Mesothelial cell of epicardium (in vitro differentiated cells): ENCODE measurements around the gene ADAM12. TPM values are rescaled to one million over a fixed set of nuclear protein-coding genes. Genes with fewer than 3 reads are reported as not detected.
"Not testable (repeated sequence)": the region's sequence is repeated elsewhere in the genome, so short reads cannot be mapped to it uniquely, and the experiment has no call there.

ENCODE experiments used
- DNase-seq, 2 experiments: peaks; one replicate each; pipeline ENCODE4 v3.0.0; 2021; ENCODE audit warnings: low spot score in 2 of 2; ENCODE audit not compliant: unreplicated experiment in 2 of 2
- H3K27ac Mint-ChIP-seq: 2 replicates; pipeline ENCODE4 v1.8.0; 2021; ENCODE audit warnings: mixed read lengths
- H3K27me3 Mint-ChIP-seq: 2 replicates; pipeline ENCODE4 v1.8.0; 2021; ENCODE audit warnings: low read depth, mixed read lengths
- H3K36me3 Mint-ChIP-seq: 2 replicates; pipeline ENCODE4 v1.8.0; 2021; ENCODE audit warnings: mixed read lengths
- H3K4me1 Mint-ChIP-seq: 2 replicates; pipeline ENCODE4 v1.8.0; 2021; ENCODE audit warnings: mixed read lengths
- H3K4me3 Mint-ChIP-seq: 2 replicates; pipeline ENCODE4 v1.8.0; 2021; ENCODE audit warnings: mild to moderate bottlenecking, moderate library complexity, mixed read lengths
- H3K9me3 Mint-ChIP-seq: 2 replicates; pipeline ENCODE4 v1.8.0; 2021; ENCODE audit warnings: mixed read lengths
- CTCF ChIP-seq: fragments of 200-600 bp; sonication (generic); IDR thresholded peaks from one replicate; pipeline ENCODE4 v1.5.0; 2021; ENCODE audit warnings: antibody characterized with exemption; ENCODE audit not compliant: unreplicated experiment
- total RNA-seq: library from RNA; stranded (reverse); gene quantifications from 3 replicates; pipeline ENCODE4 v1.2.1, GENCODE V29; 2021

Gene ADAM12
- total RNA-seq, 1 donor from 2014 or later: 13.3 TPM

GRCh38 chr10:126049759-126050700, 338.2 kb downstream of the ADAM12 start:
- no peaks in the 10 kb centered on the region for H3K9me3 Mint-ChIP-seq
- H3K27me3 Mint-ChIP-seq: peaks cover 31% of the 10 kb centered on the region
- no peak for DNase-seq
- no peak for TF ChIP-seq CTCF
- peaks cover 11% of the 10 kb centered on the region for H3K4me1 Mint-ChIP-seq
- H3K36me3 Mint-ChIP-seq: no peaks in the 10 kb centered on the region
- H3K27ac Mint-ChIP-seq: no peak overlapping the region
- H3K4me3 Mint-ChIP-seq: no peak overlapping the region

GRCh38 chr10:126047749-126048148, 340.5 kb downstream of the ADAM12 start:
- not testable (repeated sequence) for DNase-seq, H3K36me3 Mint-ChIP-seq, H3K9me3 Mint-ChIP-seq, H3K4me3 Mint-ChIP-seq, H3K27ac Mint-ChIP-seq
- peaks cover 12% of the 10 kb centered on the region for H3K4me1 Mint-ChIP-seq
- H3K27me3 Mint-ChIP-seq: peaks cover 24% of the 10 kb centered on the region

GRCh38 chr10:126046831-126047230, 341.4 kb downstream of the ADAM12 start:
- no peak for TF ChIP-seq CTCF
- H3K27me3 Mint-ChIP-seq: peaks cover 18% of the 10 kb centered on the region
- no peaks in the 10 kb centered on the region for H3K36me3 Mint-ChIP-seq
- no peak overlapping the region for H3K27ac Mint-ChIP-seq
- H3K9me3 Mint-ChIP-seq: no peaks in the 10 kb centered on the region
- H3K4me1 Mint-ChIP-seq: peaks cover 20% of the 10 kb centered on the region
- H3K4me3 Mint-ChIP-seq: no peak overlapping the region
- no peak for DNase-seq

- TF ChIP-seq CTCF: no peak
- Mint-ChIP-seq H3K27me3 (peaks cover 9% of the 10 kb centered on the region), H3K4me1 (peaks cover 24% of the 10 kb centered on the region), H3K4me3 (no peak overlapping the region), H3K27ac (no peak overlapping the region), H3K9me3 (no peaks in the 10 kb centered on the region), H3K36me3 (no peaks in the 10 kb centered on the region)
- DNase-seq: no peak
Observed at GRCh38 chr10:126045861-126046260, 342.4 kb downstream of the ADAM12 start.

- Mint-ChIP-seq H3K36me3 (no peaks in the 10 kb centered on the region), H3K9me3 (no peaks in the 10 kb centered on the region), H3K4me3 (no peak overlapping the region), H3K27ac (no peak overlapping the region), H3K4me1 (peaks cover 22% of the 10 kb centered on the region), H3K27me3 (no peaks in the 10 kb centered on the region)
- TF ChIP-seq CTCF: no peak
- no peak for DNase-seq
Observed at GRCh38 chr10:126043389-126043788, 344.9 kb downstream of the ADAM12 start.

GRCh38 chr10:126042906-126043305, 345.4 kb downstream of the ADAM12 start:
- TF ChIP-seq CTCF: no peak
- DNase-seq: no peak
- Mint-ChIP-seq H3K9me3 (no peaks in the 10 kb centered on the region), H3K27ac (no peak overlapping the region), H3K4me1 (peaks cover 22% of the 10 kb centered on the region), H3K4me3 (no peak overlapping the region), H3K36me3 (no peaks in the 10 kb centered on the region), H3K27me3 (no peaks in the 10 kb centered on the region)
